ENCODE results near the gene ZBTB7C. TPM values are rescaled to one million over a fixed set of nuclear protein-coding genes. Genes with fewer than 3 reads are reported as not detected.

The ZBTB7C gene
- total RNA-seq, 6 donors from 2014 or later, result 6.1 to 18.1 (median 12.2) TPM

- no peaks in the 10 kb centered on the region for H3K9me3 ChIP-seq
- H3K36me3 ChIP-seq, result no peaks in the 10 kb centered on the region
- no peak for DNase-seq
- no peak for ATAC-seq (ENCODE audit: low FRiP score in 2 of 2)
- 76 to 84% methylated on average over 3 of the region's 3 CpGs for WGBS, 2 donors
- H3K4me1 ChIP-seq, result peaks cover 0 to 8% (median 5%) of the 10 kb centered on the region in 4 donors
- H3K4me3 ChIP-seq, result no peak overlapping the region
- no peak overlapping the region for H3K27ac ChIP-seq
- H3K27me3 ChIP-seq, result no peaks in the 10 kb centered on the region
- no peak for TF ChIP-seq POLR2A (IDR thresholded peaks at IDR 0.05)
- TF ChIP-seq EP300 (IDR thresholded peaks at IDR 0.05), result no peak
- no peak for TF ChIP-seq POLR2AphosphoS5 (IDR thresholded peaks at IDR 0.05)
- TF ChIP-seq CTCF (IDR thresholded peaks at IDR 0.05), result no peak
Measured at GRCh38 chr18:48310999-48311398, 98.2 kb downstream of the ZBTB7C start.

GRCh38 chr18:48310353-48310752, 98.8 kb downstream of the ZBTB7C start:
- H3K27ac ChIP-seq, result no peak overlapping the region
- H3K9me3 ChIP-seq, result no peaks in the 10 kb centered on the region
- ATAC-seq (ENCODE audit: low FRiP score in 2 of 2) (no peak), DNase-seq (no peak)
- TF ChIP-seq EP300 (IDR thresholded peaks at IDR 0.05) (no peak), CTCF (IDR thresholded peaks at IDR 0.05) (no peak), POLR2A (IDR thresholded peaks at IDR 0.05) (no peak), POLR2AphosphoS5 (IDR thresholded peaks at IDR 0.05) (no peak)
- H3K4me1 ChIP-seq, result peaks cover 0 to 8% (median 5%) of the 10 kb centered on the region in 4 donors
- no peak overlapping the region for H3K4me3 ChIP-seq
- 81 to 86% methylated on average over 5 to 6 of the region's 6 CpGs for WGBS, 2 donors
- no peaks in the 10 kb centered on the region for H3K36me3 ChIP-seq
- no peaks in the 10 kb centered on the region for H3K27me3 ChIP-seq

GRCh38 chr18:48308755-48309575, 100.2 kb downstream of the ZBTB7C start:
- ATAC-seq (ENCODE audit: low FRiP score in 2 of 2) (no peak), DNase-seq (no peak)
- Histone ChIP-seq H3K4me1 (peaks cover 0 to 8% (median 5%) of the 10 kb centered on the region in 4 donors), H3K4me3 (no peak overlapping the region), H3K27ac (no peak overlapping the region), H3K36me3 (no peaks in the 10 kb centered on the region), H3K9me3 (no peaks in the 10 kb centered on the region), H3K27me3 (no peaks in the 10 kb centered on the region)
- WGBS, 2 donors, result 60 to 74% methylated on average over 6 to 7 of the region's 7 CpGs
- TF ChIP-seq POLR2AphosphoS5 (IDR thresholded peaks at IDR 0.05), result no peak
- TF ChIP-seq POLR2A (IDR thresholded peaks at IDR 0.05), result no peak
- TF ChIP-seq CTCF (IDR thresholded peaks at IDR 0.05), result no peak

- ATAC-seq (ENCODE audit: low FRiP score in 2 of 2) (no peak), DNase-seq (peak in 1 of 2 donors; percentile 55)
- Histone ChIP-seq H3K36me3 (no peaks in the 10 kb centered on the region), H3K27ac (no peak overlapping the region), H3K4me1 (peaks cover 0 to 8% (median 5%) of the 10 kb centered on the region in 4 donors), H3K9me3 (no peaks in the 10 kb centered on the region), H3K27me3 (no peaks in the 10 kb centered on the region), H3K4me3 (no peak overlapping the region)
- WGBS, 2 donors, result 63 to 65% methylated on average over 3 of the region's 3 CpGs
- TF ChIP-seq POLR2AphosphoS5 (IDR thresholded peaks at IDR 0.05) (no peak), EP300 (IDR thresholded peaks at IDR 0.05) (no peak), CTCF (IDR thresholded peaks at IDR 0.05) (no peak), POLR2A (IDR thresholded peaks at IDR 0.05) (no peak)
Measured at GRCh38 chr18:48308027-48308635, 101.1 kb downstream of the ZBTB7C start.
